OCI-M2 (cell line): ENCODE data around the gene TRAF1.
"Not testable (repeated sequence)": the region's sequence is repeated elsewhere in the genome, so short reads cannot be mapped to it uniquely, and the experiment has no call there.

Experiments
- DNase-seq: peaks from one replicate; lab custom pipeline; 2025; ENCODE audit not compliant: unreplicated experiment; lab: John Stamatoyannopoulos, UW

TRAF1 gene

GRCh38 chr9:120926397-120926928, at the start of gene TRAF1:
TSS of gene TRAF1 (minus strand) at chr9:120926796. CDS start at chr9:120926075, 721 bp downstream.
- no peak for DNase-seq

- DNase-seq: no peak
Observed at GRCh38 chr9:120974921-120975320, 48.3 kb upstream of the TRAF1 start.

GRCh38 chr9:120974181-120974580, 47.6 kb upstream of the TRAF1 start:
- no peak for DNase-seq

- no peak for DNase-seq
Observed at GRCh38 chr9:120971938-120972337, 45.3 kb upstream of the TRAF1 start.

GRCh38 chr9:120971471-120971870, 44.9 kb upstream of the TRAF1 start:
- not testable (repeated sequence) for DNase-seq

GRCh38 chr9:120970244-120970643, 43.6 kb upstream of the TRAF1 start:
- DNase-seq: no peak

- DNase-seq: no peak
Observed at GRCh38 chr9:120966013-120966369, 39.4 kb upstream of the TRAF1 start.

GRCh38 chr9:120965344-120966012, 38.9 kb upstream of the TRAF1 start:
- DNase-seq: no peak

- no peak for DNase-seq
Observed at GRCh38 chr9:120961936-120962335, 35.3 kb upstream of the TRAF1 start.

- DNase-seq: no peak
Observed at GRCh38 chr9:120960001-120960400, 33.4 kb upstream of the TRAF1 start.

GRCh38 chr9:120956862-120957261, 30.3 kb upstream of the TRAF1 start:
- no peak for DNase-seq

- no peak for DNase-seq
Observed at GRCh38 chr9:120951960-120952618, 25.5 kb upstream of the TRAF1 start.

GRCh38 chr9:120950421-120951388, 24.1 kb upstream of the TRAF1 start:
- DNase-seq: no peak

- no peak for DNase-seq
Observed at GRCh38 chr9:120949290-120949689, 22.7 kb upstream of the TRAF1 start.

GRCh38 chr9:120948824-120949223, 22.2 kb upstream of the TRAF1 start:
- no peak for DNase-seq

- DNase-seq: no peak
Observed at GRCh38 chr9:120947222-120947621, 20.6 kb upstream of the TRAF1 start.

- no peak for DNase-seq
Observed at GRCh38 chr9:120946259-120946658, 19.7 kb upstream of the TRAF1 start.

- DNase-seq: no peak
Observed at GRCh38 chr9:120944948-120945347, 18.4 kb upstream of the TRAF1 start.

GRCh38 chr9:120944434-120944843, 17.8 kb upstream of the TRAF1 start:
- DNase-seq: no peak

- no peak for DNase-seq
Observed at GRCh38 chr9:120942186-120943001, 15.8 kb upstream of the TRAF1 start.
